Keratinocyte (primary cell): ENCODE data around the gene LYRM2. TPM values are rescaled to one million over a fixed set of nuclear protein-coding genes. Genes with fewer than 3 reads are reported as not detected.

ENCODE experiments used
- DNase-seq: peaks from one replicate; pipeline ENCODE4 v3.0.0-alpha.2; 2011; ENCODE audit warnings: low read depth, missing footprints, low spot score
- FAIRE-seq: peaks from 2 replicates; lab custom pipeline; 2011; peaks lifted over from hg19 to GRCh38; lab: Jason Lieb, UNC
- H2AFZ ChIP-seq: 2 replicates; pipeline ENCODE4 v1.6.0; 2012; ENCODE audit warnings: low read length, control low read depth, inconsistent platforms; ENCODE audit not compliant: control insufficient read depth
- H3K27ac ChIP-seq: 2 replicates; pipeline ENCODE4 v1.5.1; 2011; ENCODE audit warnings: low read length; ENCODE audit not compliant: control insufficient read depth, insufficient read depth
- H3K27me3 ChIP-seq: 3 replicates; pipeline ENCODE4 v1.6.0; 2011; ENCODE audit warnings: low read length; ENCODE audit not compliant: control insufficient read depth, insufficient read depth; ENCODE audit errors: extremely low read depth
- H3K36me3 ChIP-seq, 2 experiments: 2 replicates in 1 of 2; 3 replicates in 1 of 2; pipeline ENCODE4 v1.5.1; 2011; ENCODE audit warnings: low read length in 2 of 2, mild to moderate bottlenecking in 1 of 2; ENCODE audit not compliant: control insufficient read depth in 2 of 2, insufficient read depth in 2 of 2; ENCODE audit errors: extremely low read depth in 1 of 2
- H3K4me1 ChIP-seq: 3 replicates; pipeline ENCODE4 v1.5.1; 2011; ENCODE audit warnings: low read length; ENCODE audit not compliant: control insufficient read depth, insufficient read depth; ENCODE audit errors: extremely low read depth
- H3K4me2 ChIP-seq: 3 replicates; pipeline ENCODE4 v1.6.0; 2011; ENCODE audit warnings: low read depth, low read length; ENCODE audit not compliant: control insufficient read depth, insufficient read depth; ENCODE audit errors: extremely low read depth
- H3K4me3 ChIP-seq, 3 experiments: fragments of 200-600 bp in 1 of 3; sonication (generic) in 1 of 3; 2 replicates in 2 of 3; 3 replicates in 1 of 3; pipeline ENCODE4 v1.5.1; 2011 to 2016; ENCODE audit warnings: low read length in 3 of 3, mild to moderate bottlenecking in 3 of 3, control low read depth in 2 of 3, inconsistent platforms in 1 of 3, low read depth in 1 of 3, mixed read lengths in 1 of 3, mixed run types in 1 of 3, moderate library complexity in 1 of 3; ENCODE audit not compliant: control insufficient read depth in 2 of 3, insufficient read depth in 2 of 3; ENCODE audit errors: extremely low read depth in 1 of 3
- H3K79me2 ChIP-seq: 2 replicates; pipeline ENCODE4 v1.6.0; 2012; ENCODE audit warnings: low read length; ENCODE audit not compliant: control insufficient read depth, insufficient read depth
- H3K9ac ChIP-seq: 3 replicates; pipeline ENCODE4 v1.6.0; 2011; ENCODE audit warnings: low read length; ENCODE audit not compliant: control insufficient read depth, insufficient read depth; ENCODE audit errors: extremely low read depth
- H3K9me1 ChIP-seq: 3 replicates; pipeline ENCODE4 v1.6.0; 2011; ENCODE audit warnings: low read length; ENCODE audit not compliant: control insufficient read depth, insufficient read depth; ENCODE audit errors: extremely low read depth
- H3K9me3 ChIP-seq: 2 replicates; pipeline ENCODE4 v1.5.1; 2012; ENCODE audit warnings: low read depth, low read length; ENCODE audit not compliant: control insufficient read depth
- H4K20me1 ChIP-seq: 3 replicates; pipeline ENCODE4 v1.6.0; 2011; ENCODE audit warnings: low read length; ENCODE audit not compliant: control insufficient read depth, insufficient read depth; ENCODE audit errors: extremely low read depth
- EZH2 ChIP-seq: IDR thresholded peaks from one replicate; pipeline ENCODE4 v1.6.1; 2012; ENCODE audit warnings: inconsistent platforms, mild to moderate bottlenecking, low read length, moderate library complexity
- dilution Hi-C: fragments of 300-500 bp; cut with MboI; formaldehyde crosslinking; loops from one replicate; pipeline ENCODE4 v1.7.0; 2020; ENCODE audit warnings: low sequenced_read_pairs; ENCODE audit not compliant: extremely low pct_ligation_motif_present
- polyA plus RNA-seq, 5 experiments: library from polyadenylated mRNA; depleted of rRNA in 3 of 5; stranded (reverse) in 3 of 5; stranded (forward) in 1 of 5; unstranded in 1 of 5; fragments of >200 nt; gene quantifications; 1 replicate in 1 of 5; 2 replicates in 3 of 5; 3 replicates in 1 of 5; pipeline versions ENCODE4 v1.2.1 to v1.2.3, GENCODE V29; 2011 to 2012; ENCODE audit warnings: missing spikeins in 2 of 5, low read depth in 1 of 5, low replicate concordance in 1 of 5
- TF ChIP-seq, protein P1 (sequence below), 3 experiments: IDR thresholded peaks in 1 of 3; conservative IDR thresholded peaks in 1 of 3; optimal IDR thresholded peaks in 1 of 3; 2 replicates in 2 of 3; 3 replicates in 1 of 3; pipeline versions ENCODE3 to v1.5.1; 2011; ENCODE audit warnings: low read length in 3 of 3, mild to moderate bottlenecking in 3 of 3, moderate library complexity in 2 of 3, control low read depth in 1 of 3, inconsistent platforms in 1 of 3; ENCODE audit not compliant: insufficient read depth in 2 of 3; ENCODE audit errors: extremely low read depth in 1 of 3

The LYRM2 gene
- polyA plus RNA-seq, 1 donor (not counting 4 experiments of a cell fraction or from before 2014, with no cell fraction given), result 43.0 TPM

- dilution Hi-C loops, result no loop called here
- FAIRE-seq (no peak), DNase-seq (no peak)
- Histone ChIP-seq H3K36me3 (no peaks in the 10 kb centered on the region), H3K9me3 (no peaks in the 10 kb centered on the region), H3K4me3 (no peak overlapping the region), H3K27ac (no peak overlapping the region), H3K27me3 (peaks cover 3% of the 10 kb centered on the region), H2AFZ (no peak overlapping the region), H3K9me1 (no peaks in the 10 kb centered on the region), H3K79me2 (no peaks in the 10 kb centered on the region), H4K20me1 (no peaks in the 10 kb centered on the region), H3K4me2 (no peak overlapping the region), H3K4me1 (no peaks in the 10 kb centered on the region), H3K9ac (no peak overlapping the region)
- TF ChIP-seq, protein P1, sequence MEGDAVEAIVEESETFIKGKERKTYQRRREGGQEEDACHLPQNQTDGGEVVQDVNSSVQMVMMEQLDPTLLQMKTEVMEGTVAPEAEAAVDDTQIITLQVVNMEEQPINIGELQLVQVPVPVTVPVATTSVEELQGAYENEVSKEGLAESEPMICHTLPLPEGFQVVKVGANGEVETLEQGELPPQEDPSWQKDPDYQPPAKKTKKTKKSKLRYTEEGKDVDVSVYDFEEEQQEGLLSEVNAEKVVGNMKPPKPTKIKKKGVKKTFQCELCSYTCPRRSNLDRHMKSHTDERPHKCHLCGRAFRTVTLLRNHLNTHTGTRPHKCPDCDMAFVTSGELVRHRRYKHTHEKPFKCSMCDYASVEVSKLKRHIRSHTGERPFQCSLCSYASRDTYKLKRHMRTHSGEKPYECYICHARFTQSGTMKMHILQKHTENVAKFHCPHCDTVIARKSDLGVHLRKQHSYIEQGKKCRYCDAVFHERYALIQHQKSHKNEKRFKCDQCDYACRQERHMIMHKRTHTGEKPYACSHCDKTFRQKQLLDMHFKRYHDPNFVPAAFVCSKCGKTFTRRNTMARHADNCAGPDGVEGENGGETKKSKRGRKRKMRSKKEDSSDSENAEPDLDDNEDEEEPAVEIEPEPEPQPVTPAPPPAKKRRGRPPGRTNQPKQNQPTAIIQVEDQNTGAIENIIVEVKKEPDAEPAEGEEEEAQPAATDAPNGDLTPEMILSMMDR (optimal IDR thresholded peaks at IDR 0.05 in 1 of 3, IDR thresholded peaks at IDR 0.05 in 1 of 3, conservative IDR thresholded peaks at IDR 0.05 in 1 of 3; ENCODE audit: extremely low read depth in 1 of 3, insufficient read depth in 2 of 3, low read length in 3 of 3), result no peak
- TF ChIP-seq EZH2, result no peak
Observed at GRCh38 chr6:89562093-89562973, 76.2 kb downstream of the LYRM2 start.

- no peaks in the 10 kb centered on the region for H4K20me1 ChIP-seq
- no peaks in the 10 kb centered on the region for H3K79me2 ChIP-seq
- H3K4me1 ChIP-seq, result no peaks in the 10 kb centered on the region
- no peak overlapping the region for H3K4me2 ChIP-seq
- dilution Hi-C loops, result no loop called here
- peaks cover 3% of the 10 kb centered on the region for H3K27me3 ChIP-seq
- no peak for FAIRE-seq
- H2AFZ ChIP-seq, result no peak overlapping the region
- H3K4me3 ChIP-seq, result no peak overlapping the region
- no peaks in the 10 kb centered on the region for H3K36me3 ChIP-seq
- TF ChIP-seq, protein P1 (optimal IDR thresholded peaks at IDR 0.05 in 1 of 3, IDR thresholded peaks at IDR 0.05 in 1 of 3, conservative IDR thresholded peaks at IDR 0.05 in 1 of 3; ENCODE audit: extremely low read depth in 1 of 3, insufficient read depth in 2 of 3, low read length in 3 of 3), result no peak
- no peak for TF ChIP-seq EZH2
- H3K9me3 ChIP-seq, result no peaks in the 10 kb centered on the region
- no peaks in the 10 kb centered on the region for H3K9me1 ChIP-seq
- H3K9ac ChIP-seq, result no peak overlapping the region
- no peak overlapping the region for H3K27ac ChIP-seq
- DNase-seq, result no peak
Observed at GRCh38 chr6:89559487-89559886, 79.1 kb downstream of the LYRM2 start.
